ENCODE measurements around the gene GGCX.
"Not testable (repeated sequence)": the region's sequence is repeated elsewhere in the genome, so short reads cannot be mapped to it uniquely, and the experiment has no call there.

The GGCX gene

DNA sequence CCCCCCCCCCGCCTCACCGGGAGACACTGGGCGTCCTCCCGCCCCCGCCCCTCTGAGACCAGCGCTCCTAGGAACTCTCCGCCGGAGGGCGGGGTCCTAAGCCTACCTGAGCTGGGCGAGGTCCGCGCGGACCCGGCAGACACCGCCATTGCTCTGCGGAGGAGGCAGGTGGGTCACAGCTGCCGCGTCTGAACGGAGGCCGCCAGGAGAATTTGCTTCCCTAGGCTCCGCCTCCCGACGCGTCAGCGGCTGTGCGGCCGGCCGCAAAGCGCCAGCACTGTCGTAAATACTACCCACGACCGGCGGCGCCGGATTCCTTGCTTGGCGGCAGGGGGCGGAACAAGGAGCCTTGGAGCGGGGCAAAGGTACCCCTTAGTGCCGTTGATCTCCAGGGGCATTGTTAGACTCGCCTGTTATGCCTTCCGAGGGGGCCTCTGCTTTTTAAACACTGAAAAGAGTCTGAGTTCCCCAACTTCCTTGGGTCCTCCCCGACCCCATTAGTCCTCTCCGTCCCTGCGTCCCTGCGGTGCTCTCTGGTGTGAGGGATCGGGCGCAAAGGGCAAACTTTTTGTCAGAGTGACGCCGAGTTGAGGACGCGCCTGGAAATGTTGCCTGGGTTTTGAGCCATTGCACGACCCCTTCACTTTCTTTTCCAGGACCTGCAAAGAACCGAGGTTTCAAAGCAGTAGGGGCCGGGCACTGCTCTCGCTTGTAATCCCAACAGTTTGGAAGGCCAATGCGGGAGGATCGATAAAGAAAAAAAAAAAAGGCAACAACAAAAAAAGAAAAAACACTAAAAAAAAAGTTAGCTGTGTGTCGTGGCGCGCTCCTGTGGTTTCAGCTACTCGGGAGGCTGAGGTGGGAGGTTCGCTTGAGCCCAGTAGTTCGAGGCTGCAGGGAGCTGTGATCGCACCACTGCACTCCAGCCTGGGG, at the start of gene GGCX:
TSS of gene GGCX (minus strand) at position 214 of the 933 bp plus-strand sequence. CDS start at position 149, 65 bp downstream.
- H3K4me3 ChIP-seq (ENCODE audit: low read depth, low read length), result peak within 1 kb of the TSS; percentile 64
- TF ChIP-seq, protein P1, sequence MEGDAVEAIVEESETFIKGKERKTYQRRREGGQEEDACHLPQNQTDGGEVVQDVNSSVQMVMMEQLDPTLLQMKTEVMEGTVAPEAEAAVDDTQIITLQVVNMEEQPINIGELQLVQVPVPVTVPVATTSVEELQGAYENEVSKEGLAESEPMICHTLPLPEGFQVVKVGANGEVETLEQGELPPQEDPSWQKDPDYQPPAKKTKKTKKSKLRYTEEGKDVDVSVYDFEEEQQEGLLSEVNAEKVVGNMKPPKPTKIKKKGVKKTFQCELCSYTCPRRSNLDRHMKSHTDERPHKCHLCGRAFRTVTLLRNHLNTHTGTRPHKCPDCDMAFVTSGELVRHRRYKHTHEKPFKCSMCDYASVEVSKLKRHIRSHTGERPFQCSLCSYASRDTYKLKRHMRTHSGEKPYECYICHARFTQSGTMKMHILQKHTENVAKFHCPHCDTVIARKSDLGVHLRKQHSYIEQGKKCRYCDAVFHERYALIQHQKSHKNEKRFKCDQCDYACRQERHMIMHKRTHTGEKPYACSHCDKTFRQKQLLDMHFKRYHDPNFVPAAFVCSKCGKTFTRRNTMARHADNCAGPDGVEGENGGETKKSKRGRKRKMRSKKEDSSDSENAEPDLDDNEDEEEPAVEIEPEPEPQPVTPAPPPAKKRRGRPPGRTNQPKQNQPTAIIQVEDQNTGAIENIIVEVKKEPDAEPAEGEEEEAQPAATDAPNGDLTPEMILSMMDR (IDR thresholded peaks at IDR 0.05; ENCODE audit: low read depth, low read length, missing control alignments), result no peak
- DNase-seq (ENCODE audit: low read depth), result peak; percentile 83

DNA sequence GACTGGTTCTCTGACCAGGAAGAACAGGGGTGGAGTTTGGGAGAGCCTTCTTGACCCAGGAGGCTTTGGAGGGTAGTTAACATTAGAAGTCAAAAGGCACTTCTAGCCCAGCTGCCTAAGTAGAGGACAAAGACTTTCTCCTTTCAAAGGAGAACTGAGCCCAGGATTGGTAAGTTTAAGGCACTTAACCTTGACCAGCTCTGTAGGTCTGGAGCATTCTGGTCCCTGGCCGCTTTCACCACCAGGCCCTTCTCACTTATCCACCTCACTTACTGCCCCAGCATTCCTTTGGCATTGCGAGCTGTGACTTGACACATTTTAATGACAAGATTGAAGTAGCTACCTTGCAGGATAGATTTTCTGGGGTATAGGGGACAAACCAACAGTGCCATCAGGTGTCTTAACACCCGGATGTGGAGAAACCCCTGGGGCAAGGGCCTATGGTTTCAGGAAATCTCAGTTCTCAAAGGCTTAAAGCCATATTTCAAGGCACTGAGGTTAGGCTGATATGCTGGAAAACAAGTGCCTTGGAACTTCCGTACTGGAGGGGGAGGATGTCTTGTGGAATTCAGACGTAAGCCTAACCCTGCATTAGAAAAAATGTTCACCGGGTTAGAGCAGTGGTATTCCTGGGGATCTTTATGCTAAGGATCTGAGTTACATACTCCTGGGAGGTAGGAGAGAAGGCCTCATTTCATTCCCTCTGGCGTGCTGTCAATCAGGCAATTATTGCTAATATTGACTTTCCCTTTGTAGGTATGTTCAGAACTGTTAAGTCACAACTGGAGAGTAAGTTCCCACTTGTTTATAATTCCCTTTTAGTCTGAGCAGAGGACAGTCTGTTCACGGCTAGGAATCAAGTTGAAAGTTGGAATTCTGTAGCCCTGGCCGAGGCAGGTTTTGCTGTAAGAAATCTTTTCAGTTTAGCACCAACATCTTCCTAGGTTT, 46.2 kb upstream of the GGCX start:
- no peak overlapping the region for H3K4me3 ChIP-seq (ENCODE audit: low read depth, low read length)
- no peak for DNase-seq (ENCODE audit: low read depth)
- TF ChIP-seq, protein P1 (IDR thresholded peaks at IDR 0.05; ENCODE audit: low read depth, low read length, missing control alignments), result no peak

DNA sequence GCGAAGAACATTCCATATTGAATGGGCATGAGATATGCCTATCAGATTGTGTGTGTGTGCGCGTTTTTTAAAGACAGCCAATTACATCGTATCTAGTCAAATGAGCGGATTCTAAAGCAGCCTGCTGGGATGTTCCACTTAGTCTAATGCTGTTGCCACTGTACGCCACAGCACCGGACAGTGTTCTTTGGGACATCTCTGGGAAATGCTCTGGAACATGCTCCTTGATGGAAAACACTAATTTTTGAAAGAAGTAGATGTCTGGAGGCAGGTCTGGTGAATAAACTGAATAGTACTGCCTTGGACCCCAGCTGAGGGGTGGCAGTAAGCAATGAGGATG, 44.8 kb upstream of the GGCX start:
- H3K4me3 ChIP-seq (ENCODE audit: low read depth, low read length), result no peak overlapping the region
- no peak for DNase-seq (ENCODE audit: low read depth)
- TF ChIP-seq, protein P1 (IDR thresholded peaks at IDR 0.05; ENCODE audit: low read depth, low read length, missing control alignments), result no peak

DNA sequence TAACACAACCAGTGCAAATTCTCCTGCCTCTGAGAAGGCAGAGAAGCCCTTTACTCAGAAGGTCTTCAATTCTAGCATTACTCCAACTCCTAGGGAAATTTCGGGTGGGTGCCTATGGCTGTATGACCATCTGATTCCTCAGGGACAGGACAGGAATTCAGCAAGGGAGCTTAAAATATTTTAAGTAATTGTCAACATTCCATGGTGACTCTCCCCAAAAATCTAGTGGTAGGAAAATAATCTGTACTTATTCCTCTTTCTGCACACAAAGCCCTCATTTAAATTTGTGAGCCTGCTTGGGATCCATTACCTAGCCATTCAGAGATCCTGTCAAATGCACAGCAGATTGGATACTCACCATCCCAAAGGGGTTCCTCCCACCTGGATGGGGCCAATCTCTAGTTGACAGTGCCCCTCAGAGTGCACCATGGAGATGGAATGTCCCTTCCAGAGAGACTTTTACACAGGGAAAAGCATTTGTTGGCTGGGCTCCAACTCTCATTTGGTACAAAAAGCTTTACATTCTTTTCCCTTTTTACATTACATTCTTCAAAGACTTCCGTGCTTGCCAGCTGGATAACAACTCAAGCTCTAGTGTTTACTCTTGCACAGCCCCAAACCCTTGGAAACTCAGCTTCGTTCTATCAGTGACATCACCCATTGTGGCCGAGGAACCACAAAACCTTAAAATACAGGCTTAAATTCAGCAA, 44.3 kb upstream of the GGCX start:
- H3K4me3 ChIP-seq (ENCODE audit: low read depth, low read length), result no peak overlapping the region
- TF ChIP-seq, protein P1 (IDR thresholded peaks at IDR 0.05; ENCODE audit: low read depth, low read length, missing control alignments), result no peak
- DNase-seq (ENCODE audit: low read depth), result no peak

DNA sequence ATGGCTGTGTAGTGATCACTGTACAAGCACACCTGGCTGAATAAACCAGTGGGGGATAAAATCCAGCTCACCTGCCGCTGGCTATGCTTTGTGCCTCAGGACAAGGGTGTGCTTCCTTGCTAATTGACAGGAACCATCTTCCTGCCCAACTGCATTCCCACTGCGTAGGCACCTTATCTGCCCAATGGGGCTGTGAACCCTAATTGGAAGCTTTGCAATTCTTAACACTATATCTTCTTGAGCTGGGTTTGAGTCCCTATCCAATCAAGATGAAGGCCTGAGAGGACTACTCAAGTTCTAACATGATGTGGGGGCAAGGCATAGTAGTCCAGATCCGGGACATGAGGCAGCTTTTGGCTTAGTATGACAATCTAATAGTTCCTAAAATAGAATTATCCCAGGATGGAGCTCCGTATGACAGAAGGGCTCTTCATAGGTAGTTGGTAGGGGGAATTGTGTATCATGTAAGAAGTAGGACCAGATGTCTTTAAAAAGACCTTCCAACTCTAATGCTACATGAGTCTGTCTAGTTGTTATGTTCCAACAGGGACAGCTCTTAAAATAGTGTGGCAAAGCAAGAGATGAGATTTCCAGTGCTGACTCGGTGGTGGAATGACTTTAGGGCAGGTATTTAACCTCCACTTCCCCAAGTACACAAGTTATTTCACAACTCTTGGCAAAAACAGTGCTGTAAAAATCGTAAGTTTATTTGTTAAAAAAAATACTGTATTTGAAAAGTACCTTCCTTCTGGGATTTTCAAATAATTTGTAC, 43.5 kb upstream of the GGCX start:
- TF ChIP-seq, protein P1 (IDR thresholded peaks at IDR 0.05; ENCODE audit: low read depth, low read length, missing control alignments), result no peak
- DNase-seq (ENCODE audit: low read depth), result no peak
- no peak overlapping the region for H3K4me3 ChIP-seq (ENCODE audit: low read depth, low read length)

DNA sequence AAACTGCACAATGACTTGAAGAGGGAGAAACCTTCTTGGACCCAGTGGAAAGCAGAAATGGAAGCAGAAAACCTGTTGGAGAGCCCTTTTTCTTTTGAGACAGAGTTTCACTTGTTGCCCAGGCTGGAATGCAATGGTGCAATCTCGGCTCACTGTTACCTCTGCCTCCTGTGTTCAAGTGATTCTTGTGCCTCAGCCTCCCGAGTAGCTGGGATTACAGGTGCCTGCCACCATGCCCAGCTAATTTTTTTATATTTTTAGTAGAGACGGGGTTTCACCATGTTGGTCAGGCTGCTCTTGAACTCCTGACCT, 42.8 kb upstream of the GGCX start:
- not testable (repeated sequence) for DNase-seq (ENCODE audit: low read depth); H3K4me3 ChIP-seq (ENCODE audit: low read depth, low read length)
